Thoracic aorta (tissue), 2 donors: ENCODE measurements around the gene APOE. TPM values are rescaled to one million over a fixed set of nuclear protein-coding genes. Genes with fewer than 3 reads are reported as not detected.
A peak's percentile ranks its signal among the peaks of the same experiment; 100 is the strongest.

Source experiments
- ATAC-seq: fragments of 150-250 bp; one replicate; pipeline ENCODE4 v1.8.0; 2017; ENCODE audit warnings: low read depth; ENCODE audit not compliant: insufficient number of reproducible peaks, low FRiP score
- DNase-seq: peaks from one replicate; pipeline ENCODE4 v3.0.0-alpha.2; 2020; ENCODE audit warnings: low spot score
- H3K27ac ChIP-seq, 2 donors: fragments of 200-600 bp; sonication (generic); 1 replicate in 1 of 2; 2 replicates in 1 of 2; pipeline ENCODE4 v1.5.1; 2016; ENCODE audit warnings: mild to moderate bottlenecking in 2 of 2, moderate library complexity in 2 of 2
- H3K27me3 ChIP-seq: fragments of 200-600 bp; sonication (generic); replicated peaks from 2 replicates; pipeline ENCODE4 v1.6.0; 2016; ENCODE audit warnings: mild to moderate bottlenecking; ENCODE audit not compliant: insufficient read depth
- H3K36me3 ChIP-seq: fragments of 200-600 bp; sonication (generic); one replicate; pipeline ENCODE4 v1.5.1; 2016
- H3K4me1 ChIP-seq, 2 donors: fragments of 200-600 bp; sonication (generic); 1 replicate in 1 of 2; 2 replicates in 1 of 2; pipeline versions ENCODE4 v1.5.1 to v1.6.0; 2016; ENCODE audit warnings: low read depth in 2 of 2, mild to moderate bottlenecking in 1 of 2; ENCODE audit not compliant: control insufficient read depth in 1 of 2
- H3K4me3 ChIP-seq: fragments of 200-600 bp; sonication (generic); 2 replicates; pipeline ENCODE4 v1.5.1; 2016; ENCODE audit warnings: mild to moderate bottlenecking
- H3K9me3 ChIP-seq: fragments of 200-600 bp; sonication (generic); 2 replicates; pipeline ENCODE4 v1.5.1; 2016
- CTCF ChIP-seq: fragments of 200-600 bp; sonication (generic); IDR thresholded peaks from one replicate; pipeline ENCODE4 v1.5.1; 2019; ENCODE audit warnings: antibody characterized with exemption
- total RNA-seq, 2 donors: library from RNA; depleted of rRNA; stranded (reverse); fragments of >200 nt; gene quantifications; one replicate each; pipeline versions ENCODE4 v1.1.0 to v1.2.3, GENCODE V29; 2016

Gene APOE
- total RNA-seq, 2 donors from 2014 or later: 111 to 333 TPM

GRCh38 chr19:44891016-44891882 lies 14.3 kb upstream of the APOE start, which contains the start of gene TOMM40:
Gene TOMM40 (plus strand): TSS chr19:44891254. CDS start chr19:44891416, 162 bp downstream.
- H3K27ac ChIP-seq: peak within 1 kb of the TSS; percentile 88 to 97
- ATAC-seq: peak; percentile 94
- no peaks in the 10 kb centered on the region for H3K27me3 ChIP-seq
- peak; percentile 99 for DNase-seq
- no peaks in the 10 kb centered on the region for H3K9me3 ChIP-seq
- peak within 1 kb of the TSS; percentile 86 for H3K4me3 ChIP-seq
- H3K36me3 ChIP-seq: peaks cover 38% of the 10 kb centered on the region
- peaks cover 17 to 23% of the 10 kb centered on the region in 2 donors for H3K4me1 ChIP-seq
- no peak for TF ChIP-seq CTCF

- TF ChIP-seq CTCF: no peak
- ATAC-seq (no peak), DNase-seq (no peak)
- Histone ChIP-seq H3K4me3 (no peak overlapping the region), H3K4me1 (peaks cover 17 to 23% of the 10 kb centered on the region in 2 donors), H3K9me3 (no peaks in the 10 kb centered on the region), H3K36me3 (peaks cover 42% of the 10 kb centered on the region), H3K27ac (no peak overlapping the region), H3K27me3 (no peaks in the 10 kb centered on the region)
Observed at GRCh38 chr19:44892932-44893331, 12.7 kb upstream of the APOE start.

GRCh38 chr19:44893332-44894051 lies 12.1 kb upstream of the APOE start:
- H3K9me3 ChIP-seq: no peaks in the 10 kb centered on the region
- DNase-seq (no peak), ATAC-seq (no peak)
- H3K4me1 ChIP-seq: peaks cover 17 to 23% of the 10 kb centered on the region in 2 donors
- H3K27me3 ChIP-seq: no peaks in the 10 kb centered on the region
- H3K27ac ChIP-seq: no peak overlapping the region
- TF ChIP-seq CTCF: no peak
- H3K4me3 ChIP-seq: no peak overlapping the region
- H3K36me3 ChIP-seq: peaks cover 40% of the 10 kb centered on the region

GRCh38 chr19:44894052-44894400 lies 11.6 kb upstream of the APOE start:
- ATAC-seq (no peak), DNase-seq (no peak)
- Histone ChIP-seq H3K27ac (no peak overlapping the region), H3K4me1 (peaks cover 17 to 23% of the 10 kb centered on the region in 2 donors), H3K4me3 (no peak overlapping the region), H3K27me3 (no peaks in the 10 kb centered on the region), H3K9me3 (no peaks in the 10 kb centered on the region), H3K36me3 (peaks cover 40% of the 10 kb centered on the region)
- no peak for TF ChIP-seq CTCF

- TF ChIP-seq CTCF: no peak
- H3K27ac ChIP-seq: no peak overlapping the region
- no peaks in the 10 kb centered on the region for H3K27me3 ChIP-seq
- no peaks in the 10 kb centered on the region for H3K9me3 ChIP-seq
- peaks cover 41% of the 10 kb centered on the region for H3K36me3 ChIP-seq
- ATAC-seq (no peak), DNase-seq (no peak)
- H3K4me3 ChIP-seq: no peak overlapping the region
- H3K4me1 ChIP-seq: peaks cover 12 to 16% of the 10 kb centered on the region in 2 donors
Observed at GRCh38 chr19:44894946-44895345, 10.7 kb upstream of the APOE start.
